GM23338 (cell line): ENCODE measurements around the gene LRMDA.

Source experiments
- CREB1 ChIP-seq: fragments of 250-450 bp; sonication (Bioruptor Pico); IDR thresholded peaks from 2 replicates; pipeline ENCODE4 v1.5.0; 2020; ENCODE audit warnings: low read depth, mild to moderate bottlenecking, moderate library complexity
- EZH2 ChIP-seq: fragments of 200-600 bp; sonication (generic); IDR thresholded peaks from one replicate; pipeline ENCODE4 v1.8.0; 2017; ENCODE audit warnings: antibody characterized with exemption, mild to moderate bottlenecking, low read depth; ENCODE audit not compliant: unreplicated experiment
- EZH2phosphoT487 ChIP-seq: fragments of 200-600 bp; sonication (generic); IDR thresholded peaks from one replicate; pipeline ENCODE4 v1.8.1; 2018; ENCODE audit warnings: antibody characterized with exemption; ENCODE audit not compliant: unreplicated experiment
- JUNB ChIP-seq: IDR thresholded peaks from one replicate; pipeline ENCODE4 v1.6.1; 2016; ENCODE audit warnings: antibody characterized with exemption; ENCODE audit not compliant: unreplicated experiment
- POLR2AphosphoS5 ChIP-seq: IDR thresholded peaks from 2 replicates; pipeline ENCODE4 v1.6.1; 2016; ENCODE audit warnings: antibody characterized with exemption, low read depth
- ZNF114 ChIP-seq: fragments of 250-450 bp; sonication (Bioruptor Pico); IDR thresholded peaks from 2 replicates; pipeline ENCODE4 v1.5.0; 2020; ENCODE audit warnings: mild to moderate bottlenecking, moderate library complexity
- ZNF331 ChIP-seq: fragments of 250-450 bp; sonication (Bioruptor Pico); IDR thresholded peaks from 2 replicates; pipeline ENCODE4 v1.5.0; 2020; ENCODE audit warnings: low read depth, mild to moderate bottlenecking, moderate library complexity
- TF ChIP-seq, protein P1 (sequence below), 2 experiments: fragments of 200-600 bp in 1 of 2; sonication (generic) in 1 of 2; conservative IDR thresholded peaks; 2 replicates each; pipeline versions ENCODE4 v1.5.1 to v1.6.1; 2016 to 2017; ENCODE audit warnings: antibody characterized with exemption in 2 of 2, low read depth in 2 of 2, mild to moderate bottlenecking in 2 of 2, moderate library complexity in 1 of 2
- TF ChIP-seq, protein P2 (sequence below): IDR thresholded peaks from one replicate; pipeline ENCODE4 v1.6.1; 2018; ENCODE audit warnings: antibody characterized with exemption; ENCODE audit not compliant: unreplicated experiment

DNA sequence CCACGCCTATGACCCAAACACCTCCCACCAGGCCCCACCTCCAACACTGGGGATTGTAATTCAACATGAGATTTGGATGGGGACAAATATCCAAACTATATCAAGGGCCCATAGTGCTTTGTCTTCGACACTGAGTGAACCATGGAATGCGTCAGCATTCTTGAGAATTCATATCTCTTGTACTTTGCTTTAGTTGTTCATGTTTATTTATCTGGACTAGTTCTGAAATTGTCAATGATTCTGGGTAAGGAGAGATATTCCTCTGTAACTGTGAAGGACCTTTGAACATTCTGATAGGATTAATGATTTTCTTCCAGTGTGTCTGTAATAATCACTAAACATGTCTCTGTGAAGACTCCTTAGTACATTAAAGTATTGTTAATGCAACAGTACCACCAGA is 374.8 kb downstream of the LRMDA start:
- TF ChIP-seq, protein P1, sequence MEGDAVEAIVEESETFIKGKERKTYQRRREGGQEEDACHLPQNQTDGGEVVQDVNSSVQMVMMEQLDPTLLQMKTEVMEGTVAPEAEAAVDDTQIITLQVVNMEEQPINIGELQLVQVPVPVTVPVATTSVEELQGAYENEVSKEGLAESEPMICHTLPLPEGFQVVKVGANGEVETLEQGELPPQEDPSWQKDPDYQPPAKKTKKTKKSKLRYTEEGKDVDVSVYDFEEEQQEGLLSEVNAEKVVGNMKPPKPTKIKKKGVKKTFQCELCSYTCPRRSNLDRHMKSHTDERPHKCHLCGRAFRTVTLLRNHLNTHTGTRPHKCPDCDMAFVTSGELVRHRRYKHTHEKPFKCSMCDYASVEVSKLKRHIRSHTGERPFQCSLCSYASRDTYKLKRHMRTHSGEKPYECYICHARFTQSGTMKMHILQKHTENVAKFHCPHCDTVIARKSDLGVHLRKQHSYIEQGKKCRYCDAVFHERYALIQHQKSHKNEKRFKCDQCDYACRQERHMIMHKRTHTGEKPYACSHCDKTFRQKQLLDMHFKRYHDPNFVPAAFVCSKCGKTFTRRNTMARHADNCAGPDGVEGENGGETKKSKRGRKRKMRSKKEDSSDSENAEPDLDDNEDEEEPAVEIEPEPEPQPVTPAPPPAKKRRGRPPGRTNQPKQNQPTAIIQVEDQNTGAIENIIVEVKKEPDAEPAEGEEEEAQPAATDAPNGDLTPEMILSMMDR (conservative IDR thresholded peaks at IDR 0.05; ENCODE audit: low read depth in 2 of 2), result no peak
- TF ChIP-seq EZH2, result no peak
- no peak for TF ChIP-seq CREB1 (CRISPR knock-in tag)
- TF ChIP-seq, protein P2, sequence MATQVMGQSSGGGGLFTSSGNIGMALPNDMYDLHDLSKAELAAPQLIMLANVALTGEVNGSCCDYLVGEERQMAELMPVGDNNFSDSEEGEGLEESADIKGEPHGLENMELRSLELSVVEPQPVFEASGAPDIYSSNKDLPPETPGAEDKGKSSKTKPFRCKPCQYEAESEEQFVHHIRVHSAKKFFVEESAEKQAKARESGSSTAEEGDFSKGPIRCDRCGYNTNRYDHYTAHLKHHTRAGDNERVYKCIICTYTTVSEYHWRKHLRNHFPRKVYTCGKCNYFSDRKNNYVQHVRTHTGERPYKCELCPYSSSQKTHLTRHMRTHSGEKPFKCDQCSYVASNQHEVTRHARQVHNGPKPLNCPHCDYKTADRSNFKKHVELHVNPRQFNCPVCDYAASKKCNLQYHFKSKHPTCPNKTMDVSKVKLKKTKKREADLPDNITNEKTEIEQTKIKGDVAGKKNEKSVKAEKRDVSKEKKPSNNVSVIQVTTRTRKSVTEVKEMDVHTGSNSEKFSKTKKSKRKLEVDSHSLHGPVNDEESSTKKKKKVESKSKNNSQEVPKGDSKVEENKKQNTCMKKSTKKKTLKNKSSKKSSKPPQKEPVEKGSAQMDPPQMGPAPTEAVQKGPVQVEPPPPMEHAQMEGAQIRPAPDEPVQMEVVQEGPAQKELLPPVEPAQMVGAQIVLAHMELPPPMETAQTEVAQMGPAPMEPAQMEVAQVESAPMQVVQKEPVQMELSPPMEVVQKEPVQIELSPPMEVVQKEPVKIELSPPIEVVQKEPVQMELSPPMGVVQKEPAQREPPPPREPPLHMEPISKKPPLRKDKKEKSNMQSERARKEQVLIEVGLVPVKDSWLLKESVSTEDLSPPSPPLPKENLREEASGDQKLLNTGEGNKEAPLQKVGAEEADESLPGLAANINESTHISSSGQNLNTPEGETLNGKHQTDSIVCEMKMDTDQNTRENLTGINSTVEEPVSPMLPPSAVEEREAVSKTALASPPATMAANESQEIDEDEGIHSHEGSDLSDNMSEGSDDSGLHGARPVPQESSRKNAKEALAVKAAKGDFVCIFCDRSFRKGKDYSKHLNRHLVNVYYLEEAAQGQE, result no peak
- no peak for TF ChIP-seq POLR2AphosphoS5
- TF ChIP-seq EZH2phosphoT487, result no peak
- TF ChIP-seq JUNB, result no peak
- no peak for TF ChIP-seq ZNF331 (CRISPR knock-in tag)
- TF ChIP-seq ZNF114 (CRISPR knock-in tag), result no peak
